Activated CD8-positive, alpha-beta memory T cell treated with anti-CD3 and anti-CD28 coated beads for 1 hour (primary cell): ENCODE measurements around the gene SIGLECL1.

Experiments used
- DNase-seq, 2 donors: peaks; one replicate each; pipeline ENCODE4 v3.0.0-alpha.2; 2020; ENCODE audit warnings: low read depth in 1 of 2; ENCODE audit errors: extremely low read depth in 1 of 2

The SIGLECL1 gene

DNA sequence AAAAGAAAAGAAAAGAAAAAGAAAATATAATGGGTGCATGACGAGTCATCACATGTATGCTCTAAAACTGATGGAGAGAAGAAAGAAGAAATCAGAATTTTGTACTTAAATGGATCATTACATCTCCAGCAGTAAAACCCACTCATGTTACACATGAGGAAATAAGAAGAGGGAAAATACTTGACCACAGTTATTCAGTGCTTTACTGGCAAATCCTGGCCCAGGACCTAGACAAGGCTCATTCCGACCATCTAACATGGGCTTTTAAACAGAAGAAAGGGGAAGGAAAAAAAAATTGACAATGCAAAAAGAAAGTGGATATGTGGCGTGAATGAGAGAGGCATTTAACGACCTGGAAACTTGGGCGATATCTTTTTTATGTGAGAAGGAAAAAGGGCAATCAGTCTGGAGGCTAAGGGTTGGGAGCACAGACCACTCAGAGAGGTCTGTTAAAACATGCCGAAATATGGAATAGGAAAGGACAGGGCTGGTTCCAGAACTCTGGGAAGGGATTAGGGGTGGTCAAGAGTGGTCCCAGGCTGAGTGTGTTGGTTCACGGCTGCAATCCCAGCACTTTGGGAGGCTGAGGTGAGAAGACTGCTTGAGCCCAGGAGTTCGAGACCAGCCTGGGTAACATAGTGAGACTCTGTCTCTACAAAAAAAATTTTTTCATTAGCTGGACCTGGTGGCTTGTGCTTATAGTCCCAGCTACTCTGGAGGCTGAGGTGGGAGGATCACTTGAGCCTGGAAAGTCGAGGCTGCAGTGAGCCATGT is 1.6 kb downstream of the SIGLECL1 start:
- DNase-seq = no peak

DNA sequence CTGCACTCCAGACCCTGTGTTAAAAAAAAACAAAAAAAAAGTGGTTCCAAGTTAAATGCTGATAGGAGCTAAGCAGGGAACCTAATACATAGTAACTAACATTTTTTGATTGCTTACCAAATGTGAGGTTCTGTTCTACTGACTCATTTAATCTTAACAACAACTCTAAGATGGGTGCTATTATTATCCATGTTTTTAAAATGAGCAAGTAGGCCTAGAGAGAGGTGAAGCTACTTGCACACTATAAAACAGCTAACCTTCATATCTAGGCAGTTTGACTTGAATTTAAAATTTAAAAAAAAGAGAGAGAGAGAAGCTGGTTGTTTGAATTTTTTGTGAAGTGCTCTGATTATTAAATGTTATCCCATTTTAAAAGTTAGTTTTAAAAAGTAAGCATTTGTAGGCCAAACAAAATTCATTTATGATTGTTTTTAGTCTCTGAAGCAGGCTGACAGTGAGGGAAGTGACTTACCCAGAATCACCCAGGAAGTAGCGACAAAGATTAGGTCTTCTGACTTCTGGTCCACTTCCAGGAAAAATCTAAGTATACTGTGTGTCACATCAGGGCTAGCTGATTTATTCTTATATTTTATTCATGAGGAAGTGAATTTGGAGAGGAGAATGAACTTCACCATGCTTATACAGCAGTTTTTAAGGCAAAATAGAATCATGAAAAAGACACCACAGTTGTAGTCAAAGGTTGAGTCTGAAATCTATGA is 2.4 kb downstream of the SIGLECL1 start:
- no peak for DNase-seq

GRCh38 chr19:51256155-51256625 is 5.3 kb downstream of the SIGLECL1 start:
- DNase-seq = no peak

- DNase-seq = no peak
These were observed 6.6 kb downstream of the SIGLECL1 start for GRCh38 chr19:51257471-51257870.

- DNase-seq = no peak
These were observed 7.6 kb downstream of the SIGLECL1 start for GRCh38 chr19:51258165-51259160.

DNA sequence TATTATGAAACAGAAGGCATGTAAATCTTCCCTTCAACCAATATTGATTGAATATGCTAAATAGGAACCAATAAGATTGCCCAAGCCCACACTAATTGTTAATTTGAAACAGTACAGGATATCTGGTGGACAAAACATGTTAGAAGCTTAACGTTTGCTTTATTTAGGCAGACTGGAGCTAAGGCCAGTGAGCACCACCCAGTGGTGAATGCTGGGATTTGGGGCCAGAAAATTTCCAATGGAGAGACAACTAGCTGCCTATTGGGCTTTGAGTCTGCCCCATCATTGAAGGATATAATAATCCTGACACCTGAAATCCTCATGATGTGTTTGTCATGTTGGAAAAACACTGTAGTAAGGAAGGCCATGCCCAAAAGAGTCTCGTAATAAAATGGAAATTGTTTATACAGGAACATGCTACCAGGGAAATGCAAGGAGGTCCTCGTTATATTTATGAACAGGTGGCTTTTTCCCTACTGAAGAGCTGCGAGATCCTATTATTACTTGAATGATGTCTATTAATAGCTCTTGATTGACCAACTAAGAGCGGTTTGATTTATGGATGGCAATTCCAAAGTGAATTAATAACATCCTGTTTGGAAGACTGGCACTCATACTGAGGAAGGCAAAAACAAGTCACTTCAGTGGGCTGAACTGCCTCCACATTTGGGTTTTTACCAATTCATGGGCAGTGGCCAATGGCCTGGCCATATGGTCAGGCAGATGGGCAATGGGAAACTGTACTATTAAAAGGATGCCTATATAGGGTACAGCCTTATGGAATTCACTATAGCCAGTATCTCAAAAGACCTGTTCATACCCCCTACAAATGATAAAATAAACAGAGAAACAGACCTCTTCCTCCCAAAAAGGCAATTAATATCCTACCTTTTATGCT is 8.7 kb downstream of the SIGLECL1 start:
- peak in 1 of 2 donors; percentile 14 for DNase-seq

GRCh38 chr19:51263808-51264207 is 12.9 kb downstream of the SIGLECL1 start:
- no peak for DNase-seq

GRCh38 chr19:51271067-51271466 is 20.2 kb downstream of the SIGLECL1 start:
- DNase-seq = no peak

- no peak for DNase-seq
These were observed 21.4 kb downstream of the SIGLECL1 start for GRCh38 chr19:51272183-51272810.

GRCh38 chr19:51274049-51274770 is 23.3 kb downstream of the SIGLECL1 start:
- no peak for DNase-seq

DNA sequence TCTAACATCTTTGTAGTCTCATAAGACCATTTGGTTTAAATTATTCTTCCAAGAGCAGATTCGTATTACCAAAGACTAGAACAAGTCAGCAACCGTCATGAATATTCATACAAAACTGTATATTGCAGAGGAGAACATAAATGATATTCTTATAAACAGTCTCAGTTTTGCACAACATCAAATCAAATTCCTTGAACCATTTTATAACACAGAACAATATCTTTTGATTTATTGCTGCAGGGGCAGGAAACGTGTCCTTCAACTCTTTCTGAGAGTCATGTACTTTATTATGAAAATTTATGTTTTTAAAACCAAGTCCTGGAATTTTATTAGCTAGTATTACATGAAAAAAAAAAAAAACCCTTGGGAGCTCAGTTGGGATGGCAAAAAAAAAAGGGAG is 26.2 kb downstream of the SIGLECL1 start:
- DNase-seq = no peak

GRCh38 chr19:51282335-51282734 is 31.5 kb downstream of the SIGLECL1 start:
- DNase-seq = no peak

- no peak for DNase-seq
These were observed 34.8 kb downstream of the SIGLECL1 start for GRCh38 chr19:51285682-51286081.

DNA sequence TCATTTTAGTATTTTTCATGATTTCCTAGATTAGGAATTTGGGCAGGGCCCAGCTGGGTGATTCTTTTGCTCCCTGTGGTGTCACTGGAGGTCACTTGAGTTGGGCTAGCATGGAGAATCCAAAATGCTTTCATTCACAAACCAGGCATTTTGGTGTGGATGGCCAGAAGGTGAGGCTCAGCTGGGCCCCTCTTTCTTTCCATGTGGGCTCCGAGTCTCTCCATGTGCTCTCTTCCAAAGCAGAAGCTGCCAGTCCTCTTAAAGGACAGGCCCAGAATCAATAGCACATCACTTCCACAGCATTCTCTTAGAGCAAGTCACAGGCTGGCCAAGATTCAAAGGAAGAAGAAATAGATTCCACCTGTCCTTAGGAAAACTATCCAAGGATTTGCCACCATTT is 38.8 kb downstream of the SIGLECL1 start:
- DNase-seq = no peak

DNA sequence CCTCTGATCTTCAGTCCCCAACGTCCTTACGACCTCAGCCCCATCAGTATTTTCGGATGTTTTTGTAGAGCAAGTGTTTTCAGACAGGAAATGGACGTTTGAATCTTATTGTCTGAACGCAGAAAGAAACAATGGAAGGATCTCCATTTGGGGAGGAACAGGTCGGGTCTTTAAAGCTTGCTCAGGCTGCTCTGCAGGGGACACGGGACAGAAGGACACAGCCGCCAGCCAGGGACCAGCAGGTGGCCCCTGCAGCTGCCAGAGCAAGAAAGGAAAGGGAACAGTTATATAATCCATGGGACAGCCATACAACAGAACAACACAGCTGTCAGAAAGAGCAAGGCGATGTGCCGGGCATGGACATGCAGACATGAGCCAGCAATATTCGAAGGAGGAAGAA is 42.1 kb downstream of the SIGLECL1 start:
- no peak for DNase-seq

GRCh38 chr19:51293571-51294210 is 42.8 kb downstream of the SIGLECL1 start:
- no peak for DNase-seq

DNA sequence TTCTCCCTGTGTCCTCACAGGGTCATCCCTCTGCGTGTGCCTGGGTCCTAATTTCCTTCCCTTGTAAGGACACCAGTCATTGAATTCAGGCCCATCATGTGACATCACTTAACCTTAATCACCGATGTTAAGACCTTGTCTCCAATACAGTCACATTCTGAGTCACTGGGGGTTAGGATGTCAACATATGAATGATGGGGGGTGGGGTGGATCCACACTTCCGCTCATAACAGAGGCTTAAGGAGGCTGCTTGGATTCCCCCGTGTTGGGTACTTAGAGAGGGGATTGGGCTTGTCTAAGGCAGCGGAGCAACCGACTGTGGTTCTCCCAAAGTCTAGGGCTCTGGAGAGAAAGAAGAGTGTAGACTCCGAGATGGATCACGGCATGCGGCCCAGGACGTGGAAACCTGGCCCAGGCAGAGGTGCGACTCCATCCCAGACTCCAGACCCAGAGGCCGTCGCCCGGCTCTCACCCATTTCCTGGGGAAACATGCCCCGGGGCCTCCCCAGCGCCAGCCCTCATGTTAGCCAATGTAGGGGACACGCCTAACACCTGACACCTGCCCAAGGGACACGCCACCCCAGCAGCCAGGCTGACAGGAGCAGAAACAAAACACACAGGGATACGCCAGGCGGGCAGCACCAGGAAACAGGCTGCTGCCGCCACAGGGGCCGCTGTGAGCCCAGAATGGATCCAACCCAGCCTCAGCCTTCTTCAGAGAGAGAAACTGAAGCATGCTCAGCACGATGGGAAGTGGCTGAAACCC is 43.5 kb downstream of the SIGLECL1 start:
- DNase-seq = no peak

GRCh38 chr19:51294977-51295375 is 44.1 kb downstream of the SIGLECL1 start:
- DNase-seq = no peak
